A549 (cell line): ENCODE results near the gene SLIT2. TPM values are rescaled to one million over a fixed set of nuclear protein-coding genes. Genes with fewer than 3 reads are reported as not detected.

Source experiments
- ATAC-seq, 2 experiments: fragments of 200-7000 bp in 1 of 2; fragments of >200 bp in 1 of 2; cut with Nextera tagmentation in 1 of 2; cut with Tn5 transposase in 1 of 2; 3 replicates each; pipeline versions ENCODE4 v1.8.0 to v1.9.1; 2018 to 2020; ENCODE audit warnings: mild to moderate bottlenecking in 1 of 2, moderate library complexity in 1 of 2
- CTCF ChIA-PET: fragments of 300-600 bp; sonication (Branson Sonifier 250); formaldehyde crosslinking; extraction: SDS; loops from one replicate; lab custom pipeline; 2021; ENCODE audit warnings: antibody characterized with exemption, inconsistent platforms; lab: Yijun Ruan, JAX
- POLR2A ChIA-PET: fragments of 350-600 bp; formaldehyde crosslinking; extraction: SDS; loops from one replicate; lab custom pipeline; 2021; ENCODE audit warnings: antibody characterized with exemption, inconsistent platforms; lab: Yijun Ruan, JAX
- DNase-seq, 2 experiments: peaks; one replicate each; pipeline versions ENCODE4 v3.0.0 to v3.0.0-alpha.2; 2011 to 2016; ENCODE audit warnings: low read depth in 1 of 2, low spot score in 1 of 2
- FAIRE-seq: peaks from 2 replicates; lab custom pipeline; 2011; peaks lifted over from hg19 to GRCh38; lab: Jason Lieb, UNC
- H3K27ac ChIP-seq, 2 experiments: fragments of >200 bp; sonication (Bioruptor Twin); formaldehyde crosslinking; 3 replicates each; pipeline ENCODE4 v1.5.1; 2016 to 2017
- H3K4me1 ChIP-seq: fragments of >200 bp; sonication (Bioruptor Twin); formaldehyde crosslinking; 3 replicates; pipeline ENCODE4 v1.6.1; 2016
- H3K4me2 ChIP-seq: fragments of >200 bp; sonication (Bioruptor Twin); formaldehyde crosslinking; 3 replicates; pipeline ENCODE4 v1.6.1; 2016
- H3K4me3 ChIP-seq: fragments of >200 bp; sonication (Bioruptor Twin); formaldehyde crosslinking; 3 replicates; pipeline ENCODE4 v1.5.1; 2016
- H3K9me3 ChIP-seq: fragments of >200 bp; sonication (Bioruptor Twin); formaldehyde crosslinking; 3 replicates; pipeline ENCODE4 v1.6.1; 2016
- CBX8 ChIP-seq: fragments of 200-600 bp; sonication (generic); IDR thresholded peaks from 2 replicates; pipeline ENCODE4 v1.6.1; 2016
- CEBPB ChIP-seq, 2 experiments: fragments of >200 bp in 1 of 2; sonication (Bioruptor Twin) in 1 of 2; formaldehyde crosslinking in 1 of 2; IDR thresholded peaks; 2 replicates each; pipeline ENCODE4 v1.6.1; 2012 to 2016
- CHD2 ChIP-seq: fragments of 150-350 bp; IDR thresholded peaks from 2 replicates; pipeline ENCODE4 v1.6.1; 2014; ENCODE audit warnings: low read length; ENCODE audit not compliant: partially characterized antibody
- FOSB ChIP-seq: fragments of 250-450 bp; sonication (Bioruptor Pico); IDR thresholded peaks from 2 replicates; pipeline ENCODE4 v1.5.0; 2020; ENCODE audit warnings: mild to moderate bottlenecking, moderate library complexity
- HEYL ChIP-seq: fragments of 250-450 bp; sonication (Bioruptor Pico); IDR thresholded peaks from 2 replicates; pipeline ENCODE4 v1.8.0; 2021; ENCODE audit warnings: mild to moderate bottlenecking, moderate library complexity
- HOXB5 ChIP-seq: fragments of 250-450 bp; sonication (Bioruptor Pico); IDR thresholded peaks from 2 replicates; pipeline ENCODE4 v1.5.0; 2020; ENCODE audit warnings: mild to moderate bottlenecking, moderate library complexity
- JUN ChIP-seq, 2 experiments: fragments of >200 bp; sonication (Bioruptor Twin); formaldehyde crosslinking; IDR thresholded peaks; 2 replicates in 1 of 2; 3 replicates in 1 of 2; pipeline ENCODE4 v1.6.1; 2016 to 2017
- JUNB ChIP-seq: fragments of >200 bp; sonication (Bioruptor Twin); formaldehyde crosslinking; IDR thresholded peaks from 2 replicates; pipeline ENCODE4 v1.6.1; 2016
- KDM5A ChIP-seq: fragments of 200-600 bp; sonication (generic); IDR thresholded peaks from 2 replicates; pipeline ENCODE4 v1.6.1; 2016; ENCODE audit warnings: antibody characterized with exemption, mild to moderate bottlenecking
- POLR2A ChIP-seq: IDR thresholded peaks from 2 replicates; pipeline ENCODE4 v1.6.1; 2012; ENCODE audit warnings: mild to moderate bottlenecking, low read length
- POLR2AphosphoS2 ChIP-seq: conservative IDR thresholded peaks from 2 replicates; pipeline ENCODE4 v1.6.1; 2012; ENCODE audit warnings: low read length, improper control_type of control experiment, inconsistent platforms
- RAD21 ChIP-seq, 2 experiments: fragments of >200 bp in 1 of 2; sonication (Bioruptor Twin) in 1 of 2; formaldehyde crosslinking in 1 of 2; IDR thresholded peaks in 1 of 2; conservative IDR thresholded peaks in 1 of 2; 2 replicates in 1 of 2; 3 replicates in 1 of 2; pipeline ENCODE4 v1.6.1; 2012 to 2018; ENCODE audit warnings: inconsistent platforms in 1 of 2
- RNF2 ChIP-seq: fragments of 200-600 bp; sonication (generic); IDR thresholded peaks from 2 replicates; pipeline ENCODE4 v1.6.1; 2016; ENCODE audit warnings: low read depth, mild to moderate bottlenecking, antibody characterized with exemption, moderate library complexity, borderline replicate concordance
- SREBF2 ChIP-seq: fragments of 450-650 bp; IDR thresholded peaks from 2 replicates; pipeline ENCODE4 v1.6.1; 2014; ENCODE audit warnings: mild to moderate bottlenecking, moderate library complexity
- WGBS: methylation state at CpG from one replicate; pipeline ENCODE4 v1.1.6; 2017; ENCODE audit errors: missing lambda C conversion rate; 5-methylcytosine and 5-hydroxymethylcytosine counted together
- polyA plus RNA-seq, 4 experiments: library from polyadenylated mRNA; depleted of rRNA in 3 of 4; stranded (reverse); fragments of >200 nt; fragmentation: RNase III in 1 of 4; extraction: RNeasy Plus Mini Kit Qiagen cat#74134 plus additional on column Dnase treatment in 1 of 4; gene quantifications; 2 replicates in 3 of 4; 3 replicates in 1 of 4; pipeline ENCODE4 v1.2.3, GENCODE V29; 2011 to 2017
- TF ChIP-seq, protein P1 (sequence below): fragments of >200 bp; sonication (Bioruptor Twin); formaldehyde crosslinking; IDR thresholded peaks from 3 replicates; pipeline ENCODE4 v1.5.1; 2016
- TF ChIP-seq, protein P2 (sequence below): fragments of 250-450 bp; sonication (Bioruptor Pico); IDR thresholded peaks from 2 replicates; pipeline ENCODE4 v1.5.0; 2020; ENCODE audit warnings: low read depth, mild to moderate bottlenecking, moderate library complexity
- TF ChIP-seq, protein P3 (sequence below): fragments of >200 bp; sonication (Bioruptor Twin); formaldehyde crosslinking; IDR thresholded peaks from 3 replicates; pipeline ENCODE4 v1.6.1; 2016
- TF ChIP-seq, protein P4 (sequence below): fragments of 150-350 bp; IDR thresholded peaks from 2 replicates; pipeline ENCODE4 v1.6.1; 2014; ENCODE audit warnings: low read depth, mild to moderate bottlenecking, low read length
- TF ChIP-seq, protein P5 (sequence below): IDR thresholded peaks from 2 replicates; pipeline ENCODE4 v1.6.1; 2012; ENCODE audit warnings: low read depth, borderline replicate concordance

The SLIT2 gene
- polyA plus RNA-seq, 2 of the 4 experiments (the other 2 are of a cell fraction): not detected

DNA sequence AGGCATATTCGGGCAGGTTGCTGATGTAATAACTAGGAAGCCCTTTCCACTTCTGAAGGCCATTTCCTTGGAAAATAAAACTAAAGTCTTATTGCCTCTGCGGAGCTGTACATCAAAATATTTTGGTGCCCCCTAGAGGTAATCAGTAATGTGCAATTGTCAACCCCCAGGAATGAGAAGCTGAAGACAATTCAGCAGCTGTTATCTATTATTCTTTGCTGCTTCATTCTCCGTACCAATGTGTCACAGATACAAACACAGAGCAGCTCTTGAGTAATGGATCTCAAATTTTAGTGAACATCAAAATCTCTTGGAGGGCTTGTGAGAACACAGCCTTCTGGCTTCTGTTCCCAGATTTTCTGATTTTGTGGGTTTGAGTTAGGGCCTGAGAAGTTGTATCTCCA, 3.5 kb upstream of the SLIT2 start:
- no peaks in the 10 kb centered on the region for H3K4me1 ChIP-seq
- ChIA-PET CTCF (interaction anchor here (0.7 to 1.4 kb wide), 5 partner anchors 10 to 122 kb away, joined by 3 to 4 read pairs (median 3); no protein-coding TSS in a partner anchor), POLR2A (no interaction called here)
- TF ChIP-seq RNF2 (no peak), HOXB5 (no peak), RAD21 (conservative IDR thresholded peaks at IDR 0.05 in 1 of 2, IDR thresholded peaks at IDR 0.05 in 1 of 2) (peak in 1 of 2 experiments; percentile 40; a peak in 2 of 5 replicates)
- TF ChIP-seq, protein P1, sequence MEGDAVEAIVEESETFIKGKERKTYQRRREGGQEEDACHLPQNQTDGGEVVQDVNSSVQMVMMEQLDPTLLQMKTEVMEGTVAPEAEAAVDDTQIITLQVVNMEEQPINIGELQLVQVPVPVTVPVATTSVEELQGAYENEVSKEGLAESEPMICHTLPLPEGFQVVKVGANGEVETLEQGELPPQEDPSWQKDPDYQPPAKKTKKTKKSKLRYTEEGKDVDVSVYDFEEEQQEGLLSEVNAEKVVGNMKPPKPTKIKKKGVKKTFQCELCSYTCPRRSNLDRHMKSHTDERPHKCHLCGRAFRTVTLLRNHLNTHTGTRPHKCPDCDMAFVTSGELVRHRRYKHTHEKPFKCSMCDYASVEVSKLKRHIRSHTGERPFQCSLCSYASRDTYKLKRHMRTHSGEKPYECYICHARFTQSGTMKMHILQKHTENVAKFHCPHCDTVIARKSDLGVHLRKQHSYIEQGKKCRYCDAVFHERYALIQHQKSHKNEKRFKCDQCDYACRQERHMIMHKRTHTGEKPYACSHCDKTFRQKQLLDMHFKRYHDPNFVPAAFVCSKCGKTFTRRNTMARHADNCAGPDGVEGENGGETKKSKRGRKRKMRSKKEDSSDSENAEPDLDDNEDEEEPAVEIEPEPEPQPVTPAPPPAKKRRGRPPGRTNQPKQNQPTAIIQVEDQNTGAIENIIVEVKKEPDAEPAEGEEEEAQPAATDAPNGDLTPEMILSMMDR: peak; percentile 30
- WGBS: 9% methylated on average over 3 of the region's 3 CpGs
- FAIRE-seq (no peak), ATAC-seq (peak in 1 of 2 experiments; percentile 43; a peak in 1 of 6 replicates), DNase-seq (no peak)
- H3K9me3 ChIP-seq: no peaks in the 10 kb centered on the region
- no peak overlapping the region for H3K4me3 ChIP-seq
- H3K27ac ChIP-seq: no peak overlapping the region
- no peak overlapping the region for H3K4me2 ChIP-seq

DNA sequence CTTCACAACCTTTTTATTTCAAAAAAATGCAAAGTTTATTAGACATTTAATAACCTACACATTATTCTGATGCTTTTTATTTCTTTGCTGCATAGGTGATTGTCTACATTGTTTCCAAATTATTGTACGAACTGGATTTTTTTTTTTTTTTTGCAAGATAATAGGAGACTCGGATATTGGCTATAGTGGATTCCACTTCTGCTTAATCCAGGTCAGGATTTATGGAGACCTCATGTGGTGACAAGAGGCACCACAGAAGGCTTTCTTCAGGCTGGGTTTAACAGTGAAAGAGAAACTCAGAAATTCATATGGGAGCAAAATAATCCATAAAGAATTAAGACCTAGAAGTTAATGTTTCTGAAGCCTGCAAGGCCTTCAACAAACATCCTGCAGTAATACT, 2.4 kb upstream of the SLIT2 start:
- DNase-seq: no peak
- Histone ChIP-seq H3K4me1 (no peaks in the 10 kb centered on the region), H3K4me2 (no peak overlapping the region), H3K4me3 (no peak overlapping the region), H3K9me3 (no peaks in the 10 kb centered on the region), H3K27ac (no peak overlapping the region)
- 0% methylated on average over 2 of the region's 2 CpGs for WGBS
- CTCF ChIA-PET: interaction anchor here (1.2 to 1.3 kb wide), 2 partner anchors 12 to 14 kb away, joined by 4 read pairs; no protein-coding TSS in a partner anchor
- ATAC-seq: no peak
- TF ChIP-seq POLR2A (no peak), RNF2 (no peak), HEYL (CRISPR knock-in tag) (no peak), CBX8 (no peak), CHD2 (no peak), CEBPB (IDR thresholded peaks at IDR 0.05) (no peak), SREBF2 (no peak), JUNB (no peak), FOSB (CRISPR knock-in tag) (no peak), POLR2AphosphoS2 (no peak), JUN (IDR thresholded peaks at IDR 0.05) (no peak), KDM5A (no peak)
- TF ChIP-seq, protein P2, sequence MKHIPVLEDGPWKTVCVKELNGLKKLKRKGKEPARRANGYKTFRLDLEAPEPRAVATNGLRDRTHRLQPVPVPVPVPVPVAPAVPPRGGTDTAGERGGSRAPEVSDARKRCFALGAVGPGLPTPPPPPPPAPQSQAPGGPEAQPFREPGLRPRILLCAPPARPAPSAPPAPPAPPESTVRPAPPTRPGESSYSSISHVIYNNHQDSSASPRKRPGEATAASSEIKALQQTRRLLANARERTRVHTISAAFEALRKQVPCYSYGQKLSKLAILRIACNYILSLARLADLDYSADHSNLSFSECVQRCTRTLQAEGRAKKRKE (CRISPR knock-in tag): no peak
- TF ChIP-seq, protein P3, sequence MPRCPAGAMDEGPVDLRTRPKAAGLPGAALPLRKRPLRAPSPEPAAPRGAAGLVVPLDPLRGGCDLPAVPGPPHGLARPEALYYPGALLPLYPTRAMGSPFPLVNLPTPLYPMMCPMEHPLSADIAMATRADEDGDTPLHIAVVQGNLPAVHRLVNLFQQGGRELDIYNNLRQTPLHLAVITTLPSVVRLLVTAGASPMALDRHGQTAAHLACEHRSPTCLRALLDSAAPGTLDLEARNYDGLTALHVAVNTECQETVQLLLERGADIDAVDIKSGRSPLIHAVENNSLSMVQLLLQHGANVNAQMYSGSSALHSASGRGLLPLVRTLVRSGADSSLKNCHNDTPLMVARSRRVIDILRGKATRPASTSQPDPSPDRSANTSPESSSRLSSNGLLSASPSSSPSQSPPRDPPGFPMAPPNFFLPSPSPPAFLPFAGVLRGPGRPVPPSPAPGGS: no peak
- TF ChIP-seq, protein P4, sequence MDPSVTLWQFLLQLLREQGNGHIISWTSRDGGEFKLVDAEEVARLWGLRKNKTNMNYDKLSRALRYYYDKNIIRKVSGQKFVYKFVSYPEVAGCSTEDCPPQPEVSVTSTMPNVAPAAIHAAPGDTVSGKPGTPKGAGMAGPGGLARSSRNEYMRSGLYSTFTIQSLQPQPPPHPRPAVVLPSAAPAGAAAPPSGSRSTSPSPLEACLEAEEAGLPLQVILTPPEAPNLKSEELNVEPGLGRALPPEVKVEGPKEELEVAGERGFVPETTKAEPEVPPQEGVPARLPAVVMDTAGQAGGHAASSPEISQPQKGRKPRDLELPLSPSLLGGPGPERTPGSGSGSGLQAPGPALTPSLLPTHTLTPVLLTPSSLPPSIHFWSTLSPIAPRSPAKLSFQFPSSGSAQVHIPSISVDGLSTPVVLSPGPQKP: no peak
- TF ChIP-seq, protein P5, sequence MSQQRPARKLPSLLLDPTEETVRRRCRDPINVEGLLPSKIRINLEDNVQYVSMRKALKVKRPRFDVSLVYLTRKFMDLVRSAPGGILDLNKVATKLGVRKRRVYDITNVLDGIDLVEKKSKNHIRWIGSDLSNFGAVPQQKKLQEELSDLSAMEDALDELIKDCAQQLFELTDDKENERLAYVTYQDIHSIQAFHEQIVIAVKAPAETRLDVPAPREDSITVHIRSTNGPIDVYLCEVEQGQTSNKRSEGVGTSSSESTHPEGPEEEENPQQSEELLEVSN: no peak
- POLR2A ChIA-PET: no interaction called here
- FAIRE-seq: no peak
